ENCODE results near the gene NFASC. TPM values are rescaled to one million over a fixed set of nuclear protein-coding genes. Genes with fewer than 3 reads are reported as not detected.

NFASC gene
- total and polyA plus RNA-seq, 9 of the 15 experiments (the other 6 are each of a cell fraction or from before 2014, with no cell fraction given): 0.03 to 0.16 (median 0.06) TPM; not detected in 6

DNA sequence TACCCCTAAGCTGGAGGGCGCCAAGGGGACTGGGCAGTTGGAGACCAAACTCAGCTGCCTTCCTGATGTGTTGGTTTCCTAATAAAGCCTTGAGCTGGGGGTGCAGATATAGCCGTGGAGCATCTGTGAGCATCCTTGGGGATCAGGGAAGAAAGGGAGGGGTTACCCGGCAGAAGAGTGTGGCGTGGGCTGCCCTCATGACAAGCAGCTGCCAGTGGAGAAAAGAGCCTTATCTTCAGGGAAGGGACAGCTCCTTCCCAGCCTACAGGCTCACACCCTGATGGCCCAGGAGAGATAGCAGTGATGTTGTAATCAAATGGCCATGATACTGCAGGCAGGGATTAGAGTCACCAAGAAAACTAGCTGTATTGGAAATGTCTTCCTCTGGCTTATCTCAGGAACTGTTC is 10.8 kb upstream of the NFASC start (continued):
- TF ChIP-seq, protein P1, sequence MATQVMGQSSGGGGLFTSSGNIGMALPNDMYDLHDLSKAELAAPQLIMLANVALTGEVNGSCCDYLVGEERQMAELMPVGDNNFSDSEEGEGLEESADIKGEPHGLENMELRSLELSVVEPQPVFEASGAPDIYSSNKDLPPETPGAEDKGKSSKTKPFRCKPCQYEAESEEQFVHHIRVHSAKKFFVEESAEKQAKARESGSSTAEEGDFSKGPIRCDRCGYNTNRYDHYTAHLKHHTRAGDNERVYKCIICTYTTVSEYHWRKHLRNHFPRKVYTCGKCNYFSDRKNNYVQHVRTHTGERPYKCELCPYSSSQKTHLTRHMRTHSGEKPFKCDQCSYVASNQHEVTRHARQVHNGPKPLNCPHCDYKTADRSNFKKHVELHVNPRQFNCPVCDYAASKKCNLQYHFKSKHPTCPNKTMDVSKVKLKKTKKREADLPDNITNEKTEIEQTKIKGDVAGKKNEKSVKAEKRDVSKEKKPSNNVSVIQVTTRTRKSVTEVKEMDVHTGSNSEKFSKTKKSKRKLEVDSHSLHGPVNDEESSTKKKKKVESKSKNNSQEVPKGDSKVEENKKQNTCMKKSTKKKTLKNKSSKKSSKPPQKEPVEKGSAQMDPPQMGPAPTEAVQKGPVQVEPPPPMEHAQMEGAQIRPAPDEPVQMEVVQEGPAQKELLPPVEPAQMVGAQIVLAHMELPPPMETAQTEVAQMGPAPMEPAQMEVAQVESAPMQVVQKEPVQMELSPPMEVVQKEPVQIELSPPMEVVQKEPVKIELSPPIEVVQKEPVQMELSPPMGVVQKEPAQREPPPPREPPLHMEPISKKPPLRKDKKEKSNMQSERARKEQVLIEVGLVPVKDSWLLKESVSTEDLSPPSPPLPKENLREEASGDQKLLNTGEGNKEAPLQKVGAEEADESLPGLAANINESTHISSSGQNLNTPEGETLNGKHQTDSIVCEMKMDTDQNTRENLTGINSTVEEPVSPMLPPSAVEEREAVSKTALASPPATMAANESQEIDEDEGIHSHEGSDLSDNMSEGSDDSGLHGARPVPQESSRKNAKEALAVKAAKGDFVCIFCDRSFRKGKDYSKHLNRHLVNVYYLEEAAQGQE (IDR thresholded peaks at IDR 0.05; ENCODE audit: borderline replicate concordance): peak; percentile 88
- TF ChIP-seq, protein P1 (CRISPR knock-in tag; IDR thresholded peaks at IDR 0.05; ENCODE audit: low read depth): peak; percentile 92
- TF ChIP-seq CCNT2 (IDR thresholded peaks at IDR 0.05; ENCODE audit: borderline replicate concordance, extremely low read depth, insufficient read length, low read depth, low read length): peak; percentile 54
- peak; percentile 40; the same call in 1 of the 2 replicates for TF ChIP-seq TEAD2 (tag; IDR thresholded peaks at IDR 0.05)
- TF ChIP-seq ZBED1 (IDR thresholded peaks at IDR 0.05): no peak
- TF ChIP-seq, protein P2, sequence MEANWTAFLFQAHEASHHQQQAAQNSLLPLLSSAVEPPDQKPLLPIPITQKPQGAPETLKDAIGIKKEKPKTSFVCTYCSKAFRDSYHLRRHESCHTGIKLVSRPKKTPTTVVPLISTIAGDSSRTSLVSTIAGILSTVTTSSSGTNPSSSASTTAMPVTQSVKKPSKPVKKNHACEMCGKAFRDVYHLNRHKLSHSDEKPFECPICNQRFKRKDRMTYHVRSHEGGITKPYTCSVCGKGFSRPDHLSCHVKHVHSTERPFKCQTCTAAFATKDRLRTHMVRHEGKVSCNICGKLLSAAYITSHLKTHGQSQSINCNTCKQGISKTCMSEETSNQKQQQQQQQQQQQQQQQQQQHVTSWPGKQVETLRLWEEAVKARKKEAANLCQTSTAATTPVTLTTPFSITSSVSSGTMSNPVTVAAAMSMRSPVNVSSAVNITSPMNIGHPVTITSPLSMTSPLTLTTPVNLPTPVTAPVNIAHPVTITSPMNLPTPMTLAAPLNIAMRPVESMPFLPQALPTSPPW (CRISPR knock-in tag; IDR thresholded peaks at IDR 0.05): peak; percentile 90
- no peak for TF ChIP-seq SIRT6 (IDR thresholded peaks at IDR 0.05; ENCODE audit: low read depth, low read length)
- TF ChIP-seq ZNF3 (CRISPR knock-in tag; IDR thresholded peaks at IDR 0.05): no peak
- no peak for TF ChIP-seq ARID2 (IDR thresholded peaks at IDR 0.05)
- no peak for TF ChIP-seq NONO (IDR thresholded peaks at IDR 0.05; ENCODE audit: low read depth in 2 of 2, low read length in 1 of 2)
- peak; percentile 59; the same call in 1 of the 2 replicates for TF ChIP-seq ELF4 (CRISPR knock-in tag; IDR thresholded peaks at IDR 0.05)
- TF ChIP-seq, protein P3, sequence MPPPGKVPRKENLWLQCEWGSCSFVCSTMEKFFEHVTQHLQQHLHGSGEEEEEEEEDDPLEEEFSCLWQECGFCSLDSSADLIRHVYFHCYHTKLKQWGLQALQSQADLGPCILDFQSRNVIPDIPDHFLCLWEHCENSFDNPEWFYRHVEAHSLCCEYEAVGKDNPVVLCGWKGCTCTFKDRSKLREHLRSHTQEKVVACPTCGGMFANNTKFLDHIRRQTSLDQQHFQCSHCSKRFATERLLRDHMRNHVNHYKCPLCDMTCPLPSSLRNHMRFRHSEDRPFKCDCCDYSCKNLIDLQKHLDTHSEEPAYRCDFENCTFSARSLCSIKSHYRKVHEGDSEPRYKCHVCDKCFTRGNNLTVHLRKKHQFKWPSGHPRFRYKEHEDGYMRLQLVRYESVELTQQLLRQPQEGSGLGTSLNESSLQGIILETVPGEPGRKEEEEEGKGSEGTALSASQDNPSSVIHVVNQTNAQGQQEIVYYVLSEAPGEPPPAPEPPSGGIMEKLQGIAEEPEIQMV (tag; conservative IDR thresholded peaks at IDR 0.05; ENCODE audit: low read depth): no peak
- TF ChIP-seq CAMTA2 (CRISPR knock-in tag; conservative IDR thresholded peaks at IDR 0.05): no peak
- peak; percentile 51; the same call in 1 of the 2 replicates for TF ChIP-seq NFE2 (IDR thresholded peaks at IDR 0.05; ENCODE audit: low read depth)
- no peak for TF ChIP-seq PYGO2 (tag; IDR thresholded peaks at IDR 0.05)
- TF ChIP-seq DDX20 (tag; IDR thresholded peaks at IDR 0.05; ENCODE audit: low read depth): no peak
- TF ChIP-seq, protein P4, sequence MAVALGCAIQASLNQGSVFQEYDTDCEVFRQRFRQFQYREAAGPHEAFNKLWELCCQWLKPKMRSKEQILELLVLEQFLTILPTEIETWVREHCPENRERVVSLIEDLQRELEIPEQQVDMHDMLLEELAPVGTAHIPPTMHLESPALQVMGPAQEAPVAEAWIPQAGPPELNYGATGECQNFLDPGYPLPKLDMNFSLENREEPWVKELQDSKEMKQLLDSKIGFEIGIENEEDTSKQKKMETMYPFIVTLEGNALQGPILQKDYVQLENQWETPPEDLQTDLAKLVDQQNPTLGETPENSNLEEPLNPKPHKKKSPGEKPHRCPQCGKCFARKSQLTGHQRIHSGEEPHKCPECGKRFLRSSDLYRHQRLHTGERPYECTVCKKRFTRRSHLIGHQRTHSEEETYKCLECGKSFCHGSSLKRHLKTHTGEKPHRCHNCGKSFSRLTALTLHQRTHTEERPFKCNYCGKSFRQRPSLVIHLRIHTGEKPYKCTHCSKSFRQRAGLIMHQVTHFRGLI (CRISPR knock-in tag; IDR thresholded peaks at IDR 0.05): no peak

All from K562 (cell line).